Activated CD4-positive, alpha-beta memory T cell treated with anti-CD3 and anti-CD28 coated beads for 36 hours (primary cell): Measurements from ENCODE around the gene GALNT10. TPM values are rescaled to one million over a fixed set of nuclear protein-coding genes. Genes with fewer than 3 reads are reported as not detected.
A peak's percentile ranks its signal among the peaks of the same experiment; 100 is the strongest.
"Not testable (repeated sequence)": the region's sequence is repeated elsewhere in the genome, so short reads cannot be mapped to it uniquely, and the experiment has no call there.

Source experiments
- CTCF ChIA-PET: fragments of 350-600 bp; sonication (Branson Sonifier 250); formaldehyde crosslinking; loops from one replicate; lab custom pipeline; 2021; ENCODE audit warnings: antibody characterized with exemption, inconsistent platforms; lab: Charles Lee
- POLR2A ChIA-PET: fragments of 350-600 bp; sonication (Branson Sonifier 250); formaldehyde crosslinking; loops from one replicate; lab custom pipeline; 2021; ENCODE audit warnings: antibody characterized with exemption; lab: Charles Lee
- DNase-seq: peaks from one replicate; pipeline ENCODE4 v3.0.0-alpha.2; 2020
- H3K27ac Mint-ChIP-seq: one replicate; pipeline ENCODE4 v1.8.0; 2021; ENCODE audit warnings: mixed read lengths
- H3K27me3 Mint-ChIP-seq: one replicate; pipeline ENCODE4 v1.8.0; 2021; ENCODE audit warnings: mixed read lengths
- H3K36me3 Mint-ChIP-seq: one replicate; pipeline ENCODE4 v1.8.0; 2021; ENCODE audit warnings: mixed read lengths
- H3K4me1 Mint-ChIP-seq: one replicate; pipeline ENCODE4 v1.8.0; 2021; ENCODE audit warnings: low read depth, mixed read lengths
- H3K4me3 Mint-ChIP-seq: one replicate; pipeline ENCODE4 v1.8.0; 2021; ENCODE audit warnings: mild to moderate bottlenecking, mixed read lengths
- H3K9me3 Mint-ChIP-seq: one replicate; pipeline ENCODE4 v1.8.0; 2021; ENCODE audit warnings: mixed read lengths
- intact Hi-C: fragments of 100-400 bp; cut with micrococcal nuclease; formaldehyde crosslinking; loops from one replicate; pipeline ENCODE4 v1.15.1; 2023
- total RNA-seq, 2 experiments: library from RNA; stranded (reverse); gene quantifications; one replicate each; pipeline ENCODE4 v1.2.3, GENCODE V29; 2021

The GALNT10 gene, protein sequence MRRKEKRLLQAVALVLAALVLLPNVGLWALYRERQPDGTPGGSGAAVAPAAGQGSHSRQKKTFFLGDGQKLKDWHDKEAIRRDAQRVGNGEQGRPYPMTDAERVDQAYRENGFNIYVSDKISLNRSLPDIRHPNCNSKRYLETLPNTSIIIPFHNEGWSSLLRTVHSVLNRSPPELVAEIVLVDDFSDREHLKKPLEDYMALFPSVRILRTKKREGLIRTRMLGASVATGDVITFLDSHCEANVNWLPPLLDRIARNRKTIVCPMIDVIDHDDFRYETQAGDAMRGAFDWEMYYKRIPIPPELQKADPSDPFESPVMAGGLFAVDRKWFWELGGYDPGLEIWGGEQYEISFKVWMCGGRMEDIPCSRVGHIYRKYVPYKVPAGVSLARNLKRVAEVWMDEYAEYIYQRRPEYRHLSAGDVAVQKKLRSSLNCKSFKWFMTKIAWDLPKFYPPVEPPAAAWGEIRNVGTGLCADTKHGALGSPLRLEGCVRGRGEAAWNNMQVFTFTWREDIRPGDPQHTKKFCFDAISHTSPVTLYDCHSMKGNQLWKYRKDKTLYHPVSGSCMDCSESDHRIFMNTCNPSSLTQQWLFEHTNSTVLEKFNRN
- 10 to 100 TPM; 23.8 to 26.9 TPM for total RNA-seq

GRCh38 chr5:154190595-154191304 is at the start of gene GALNT10:
GALNT10 (plus strand) TSS chr5:154190733; CDS start chr5:154190867, 134 bp downstream.
- ChIA-PET CTCF (interaction anchor here (0.6 to 7.9 kb wide), 18 partner anchors 9 to 214 kb away, joined by 3 to 60 read pairs (median 4); no protein-coding TSS in a partner anchor), POLR2A (interaction anchor here (0.7 to 3.4 kb wide), 9 partner anchors 8 to 256 kb away, joined by 3 to 27 read pairs (median 4); partner anchors contain the start of genes FAM114A2 and MFAP3)
- H3K9me3 Mint-ChIP-seq = no peaks in the 10 kb centered on the region
- H3K36me3 Mint-ChIP-seq = peaks cover 7% of the 10 kb centered on the region
- H3K4me3 Mint-ChIP-seq = peak within 1 kb of the TSS; percentile 95
- intact Hi-C loops = loop anchor here (1.0 to 10.0 kb wide), 5 partner anchors 37 to 664 kb away; partner anchors contain the start of genes CNOT8, FAM114A2, FAXDC2 and MFAP3
- H3K27ac Mint-ChIP-seq = peak within 1 kb of the TSS; percentile 83
- DNase-seq = peak; percentile 67
- peaks cover 5% of the 10 kb centered on the region for H3K27me3 Mint-ChIP-seq
- peaks cover 39% of the 10 kb centered on the region for H3K4me1 Mint-ChIP-seq

GRCh38 chr5:154141745-154142221 is 48.8 kb upstream of the GALNT10 start:
- H3K4me3 Mint-ChIP-seq = no peak overlapping the region
- CTCF ChIA-PET = no interaction called here
- POLR2A ChIA-PET = no interaction called here
- no peaks in the 10 kb centered on the region for H3K9me3 Mint-ChIP-seq
- H3K27ac Mint-ChIP-seq = no peak overlapping the region
- no peaks in the 10 kb centered on the region for H3K4me1 Mint-ChIP-seq
- intact Hi-C loops = no loop called here
- peaks cover 4% of the 10 kb centered on the region for H3K27me3 Mint-ChIP-seq
- no peak for DNase-seq
- H3K36me3 Mint-ChIP-seq = no peaks in the 10 kb centered on the region

- ChIA-PET POLR2A (no interaction called here), CTCF (no interaction called here)
- Mint-ChIP-seq H3K27me3 (peaks cover 4% of the 10 kb centered on the region), H3K4me3 (no peak overlapping the region), H3K4me1 (no peaks in the 10 kb centered on the region), H3K9me3 (no peaks in the 10 kb centered on the region), H3K27ac (no peak overlapping the region), H3K36me3 (no peaks in the 10 kb centered on the region)
- no peak for DNase-seq
- intact Hi-C loops = no loop called here
These were observed 47.3 kb upstream of the GALNT10 start for GRCh38 chr5:154143211-154143641.

GRCh38 chr5:154145268-154145667 is 45.3 kb upstream of the GALNT10 start:
- no peaks in the 10 kb centered on the region for H3K9me3 Mint-ChIP-seq
- CTCF ChIA-PET = interaction anchor here (0.7 kb wide), 1 partner anchor 18 kb away, joined by 3 read pairs; no protein-coding TSS in a partner anchor
- no peaks in the 10 kb centered on the region for H3K4me1 Mint-ChIP-seq
- H3K36me3 Mint-ChIP-seq = no peaks in the 10 kb centered on the region
- no peak overlapping the region for H3K4me3 Mint-ChIP-seq
- peaks cover 4% of the 10 kb centered on the region for H3K27me3 Mint-ChIP-seq
- intact Hi-C loops = no loop called here
- POLR2A ChIA-PET = interaction anchor here (0.7 kb wide), 1 partner anchor 388 kb away, joined by 3 read pairs; no protein-coding TSS in a partner anchor
- no peak for DNase-seq
- no peak overlapping the region for H3K27ac Mint-ChIP-seq

DNA sequence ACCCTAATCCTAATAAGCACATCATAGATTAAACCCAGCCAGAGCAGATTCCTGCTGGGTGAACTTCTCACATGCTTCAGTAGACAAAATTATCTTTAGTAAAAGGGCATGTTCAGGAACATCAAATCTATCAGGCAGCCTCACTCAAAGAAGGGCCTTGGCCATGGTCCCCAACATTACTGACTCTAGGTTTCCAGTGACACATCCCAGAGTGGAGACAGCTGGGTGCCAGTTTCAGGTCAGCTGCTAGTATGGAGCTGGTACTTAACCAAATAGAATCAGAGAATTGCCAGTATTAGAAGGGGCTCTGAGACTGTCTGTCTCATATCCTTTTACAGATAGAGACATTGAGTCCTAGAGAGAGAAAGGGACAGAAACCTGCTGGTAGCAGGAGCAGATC is 44.1 kb upstream of the GALNT10 start:
- no peak for DNase-seq
- H3K27me3 Mint-ChIP-seq = peaks cover 4% of the 10 kb centered on the region
- CTCF ChIA-PET = interaction anchor here (1.1 kb wide), 1 partner anchor 74 kb away, joined by 3 read pairs; no protein-coding TSS in a partner anchor
- H3K4me3 Mint-ChIP-seq = no peak overlapping the region
- POLR2A ChIA-PET = no interaction called here
- intact Hi-C loops = no loop called here
- H3K9me3 Mint-ChIP-seq = no peaks in the 10 kb centered on the region
- no peak overlapping the region for H3K27ac Mint-ChIP-seq
- no peaks in the 10 kb centered on the region for H3K36me3 Mint-ChIP-seq
- H3K4me1 Mint-ChIP-seq = no peaks in the 10 kb centered on the region

DNA sequence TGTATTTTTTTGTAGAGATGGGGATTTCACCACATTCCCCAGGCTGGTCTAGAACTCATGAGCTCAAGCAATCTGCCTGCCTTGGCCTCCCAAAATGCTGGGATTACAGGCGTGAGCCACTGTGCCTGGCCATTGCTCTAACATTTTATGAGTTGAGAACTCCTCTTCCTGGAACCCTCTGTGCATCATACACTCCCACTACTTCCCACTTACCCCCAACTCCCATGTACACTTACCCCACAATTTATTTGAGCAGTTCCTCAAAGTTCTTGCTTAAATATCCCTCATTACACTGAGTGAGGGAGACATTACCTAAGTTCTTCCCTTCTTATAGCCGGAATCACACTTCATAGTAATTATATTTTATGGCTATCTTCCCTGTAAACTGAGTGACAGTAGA is 42.9 kb upstream of the GALNT10 start:
- POLR2A ChIA-PET = no interaction called here
- Mint-ChIP-seq H3K4me3 (no peak overlapping the region), H3K36me3 (no peaks in the 10 kb centered on the region), H3K4me1 (no peaks in the 10 kb centered on the region), H3K27me3 (peaks cover 6% of the 10 kb centered on the region), H3K27ac (no peak overlapping the region), H3K9me3 (no peaks in the 10 kb centered on the region)
- CTCF ChIA-PET = interaction anchor here (1.1 to 2.3 kb wide), 2 partner anchors 10 to 76 kb away, joined by 3 to 10 read pairs; no protein-coding TSS in a partner anchor
- no peak for DNase-seq
- intact Hi-C loops = no loop called here

GRCh38 chr5:154150471-154150870 is 40.1 kb upstream of the GALNT10 start:
- H3K36me3 Mint-ChIP-seq, H3K27me3 Mint-ChIP-seq, H3K4me1 Mint-ChIP-seq, intact Hi-C loops, POLR2A ChIA-PET, H3K4me3 Mint-ChIP-seq, CTCF ChIA-PET, DNase-seq, H3K9me3 Mint-ChIP-seq, H3K27ac Mint-ChIP-seq: not testable (repeated sequence)

- Mint-ChIP-seq H3K9me3 (no peaks in the 10 kb centered on the region), H3K4me1 (no peaks in the 10 kb centered on the region), H3K4me3 (no peak overlapping the region), H3K27ac (no peak overlapping the region), H3K36me3 (no peaks in the 10 kb centered on the region), H3K27me3 (peaks cover 4% of the 10 kb centered on the region)
- peak; percentile 19 for DNase-seq
- intact Hi-C loops = no loop called here
- CTCF ChIA-PET = interaction anchor here (0.6 to 1.8 kb wide), 10 partner anchors 10 to 90 kb away, joined by 3 to 10 read pairs (median 4); no protein-coding TSS in a partner anchor
- POLR2A ChIA-PET = interaction anchor here (0.8 kb wide), 1 partner anchor 46 kb away, joined by 6 read pairs; no protein-coding TSS in a partner anchor
These were observed 32.8 kb upstream of the GALNT10 start for GRCh38 chr5:154157483-154158378.

- Mint-ChIP-seq H3K4me1 (no peaks in the 10 kb centered on the region), H3K4me3 (no peak overlapping the region), H3K27me3 (peaks cover 2% of the 10 kb centered on the region), H3K27ac (no peak overlapping the region), H3K9me3 (no peaks in the 10 kb centered on the region), H3K36me3 (no peaks in the 10 kb centered on the region)
- intact Hi-C loops = no loop called here
- ChIA-PET POLR2A (interaction anchor here (0.8 kb wide), 1 partner anchor 46 kb away, joined by 6 read pairs; no protein-coding TSS in a partner anchor), CTCF (interaction anchor here (1.1 to 1.3 kb wide), 2 partner anchors 83 to 86 kb away, joined by 3 to 6 read pairs; no protein-coding TSS in a partner anchor)
- no peak for DNase-seq
These were observed 32.2 kb upstream of the GALNT10 start for GRCh38 chr5:154158379-154158737.

DNA sequence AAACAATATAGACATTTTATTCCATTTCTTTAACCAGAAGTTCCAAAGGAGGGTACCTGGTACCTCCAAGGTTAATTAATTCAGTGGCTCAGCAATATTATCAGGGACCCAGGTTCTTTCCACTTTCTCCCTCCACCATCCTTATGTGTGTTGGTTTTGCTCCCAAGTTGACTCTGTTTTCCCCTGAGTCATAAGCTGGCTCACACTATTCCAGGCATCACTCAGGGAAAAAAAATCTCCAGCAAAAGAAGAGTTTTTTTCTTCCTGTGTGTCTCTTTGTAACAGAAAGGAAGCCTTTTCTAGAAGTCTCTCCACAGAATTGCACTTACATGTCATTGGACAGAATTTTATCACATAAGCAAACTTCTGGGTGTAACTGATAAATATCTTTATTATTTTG is 31.2 kb upstream of the GALNT10 start:
- ChIA-PET POLR2A (no interaction called here), CTCF (interaction anchor here (1.0 to 1.3 kb wide), 5 partner anchors 21 to 246 kb away, joined by 3 to 6 read pairs (median 3); no protein-coding TSS in a partner anchor)
- Mint-ChIP-seq H3K27ac (no peak overlapping the region), H3K4me1 (no peaks in the 10 kb centered on the region), H3K36me3 (no peaks in the 10 kb centered on the region), H3K4me3 (no peak overlapping the region), H3K27me3 (peaks cover 6% of the 10 kb centered on the region), H3K9me3 (no peaks in the 10 kb centered on the region)
- intact Hi-C loops = no loop called here
- DNase-seq = no peak
